Activated CD4-positive, alpha-beta T cell treated with anti-CD3 and anti-CD28 coated beads, Interleukin-2, amount 10 ng/mL, durations not matched to agents 7 days and 5 days (primary cell): ENCODE measurements around the gene C7orf33. TPM values are rescaled to one million over a fixed set of nuclear protein-coding genes. Genes with fewer than 3 reads are reported as not detected.

Experiments
- CTCF ChIA-PET: fragments of 350-600 bp; sonication (Branson Sonifier 250); formaldehyde crosslinking; loops from one replicate; lab custom pipeline; 2021; ENCODE audit warnings: antibody characterized with exemption; lab: Charles Lee
- POLR2A ChIA-PET: fragments of 350-600 bp; sonication (Branson Sonifier 250); formaldehyde crosslinking; loops from one replicate; lab custom pipeline; 2021; ENCODE audit warnings: antibody characterized with exemption; lab: Charles Lee
- DNase-seq: peaks from one replicate; pipeline ENCODE4 v3.0.0-alpha.2; 2020
- H3K27ac Mint-ChIP-seq: one replicate; pipeline ENCODE4 v1.8.0; 2021; ENCODE audit warnings: mild to moderate bottlenecking, moderate library complexity, mixed read lengths
- H3K27me3 Mint-ChIP-seq: one replicate; pipeline ENCODE4 v1.8.0; 2021; ENCODE audit warnings: mixed read lengths
- H3K36me3 Mint-ChIP-seq: one replicate; pipeline ENCODE4 v1.8.0; 2021; ENCODE audit warnings: low read depth, mixed read lengths
- H3K4me1 Mint-ChIP-seq: one replicate; pipeline ENCODE4 v1.8.0; 2021; ENCODE audit warnings: mixed read lengths
- H3K4me3 Mint-ChIP-seq: one replicate; pipeline ENCODE4 v1.8.0; 2021; ENCODE audit warnings: mild to moderate bottlenecking, moderate library complexity, mixed read lengths
- H3K9me3 Mint-ChIP-seq: one replicate; pipeline ENCODE4 v1.8.0; 2021; ENCODE audit warnings: mixed read lengths
- total RNA-seq, 2 experiments: library from RNA; stranded (reverse); gene quantifications; one replicate each; pipeline ENCODE4 v1.2.3, GENCODE V29; 2021

The C7orf33 gene
- total RNA-seq, 2 experiments from 2014 or later, result not detected

GRCh38 chr7:148645898-148646297 is 55.3 kb downstream of the C7orf33 start:
- Mint-ChIP-seq H3K36me3 (no peaks in the 10 kb centered on the region), H3K27me3 (peaks cover 11% of the 10 kb centered on the region), H3K27ac (no peak overlapping the region), H3K4me1 (no peaks in the 10 kb centered on the region), H3K9me3 (no peaks in the 10 kb centered on the region), H3K4me3 (no peak overlapping the region)
- POLR2A ChIA-PET, result no interaction called here
- CTCF ChIA-PET, result interaction anchor here (1.0 kb wide), 1 partner anchor 53 kb away, joined by 3 read pairs; no protein-coding TSS in a partner anchor
- DNase-seq, result no peak

- ChIA-PET POLR2A (no interaction called here), CTCF (interaction anchor here (0.6 kb wide), 1 partner anchor 30 kb away, joined by 6 read pairs; no protein-coding TSS in a partner anchor)
- H3K27ac Mint-ChIP-seq, result no peak overlapping the region
- H3K27me3 Mint-ChIP-seq, result peaks cover under 1% of the 10 kb centered on the region
- H3K36me3 Mint-ChIP-seq, result no peaks in the 10 kb centered on the region
- no peak overlapping the region for H3K4me3 Mint-ChIP-seq
- H3K9me3 Mint-ChIP-seq, result no peaks in the 10 kb centered on the region
- DNase-seq, result no peak
- H3K4me1 Mint-ChIP-seq, result no peaks in the 10 kb centered on the region
These were observed 59.8 kb downstream of the C7orf33 start for GRCh38 chr7:148650232-148650858.

GRCh38 chr7:148652773-148653172 is 62.2 kb downstream of the C7orf33 start:
- H3K36me3 Mint-ChIP-seq, result no peaks in the 10 kb centered on the region
- no peaks in the 10 kb centered on the region for H3K27me3 Mint-ChIP-seq
- no peak overlapping the region for H3K27ac Mint-ChIP-seq
- no peaks in the 10 kb centered on the region for H3K4me1 Mint-ChIP-seq
- H3K9me3 Mint-ChIP-seq, result no peaks in the 10 kb centered on the region
- ChIA-PET POLR2A (no interaction called here), CTCF (interaction anchor here (0.6 kb wide), 1 partner anchor 157 kb away, joined by 3 read pairs; no protein-coding TSS in a partner anchor)
- DNase-seq, result no peak
- H3K4me3 Mint-ChIP-seq, result no peak overlapping the region

DNA sequence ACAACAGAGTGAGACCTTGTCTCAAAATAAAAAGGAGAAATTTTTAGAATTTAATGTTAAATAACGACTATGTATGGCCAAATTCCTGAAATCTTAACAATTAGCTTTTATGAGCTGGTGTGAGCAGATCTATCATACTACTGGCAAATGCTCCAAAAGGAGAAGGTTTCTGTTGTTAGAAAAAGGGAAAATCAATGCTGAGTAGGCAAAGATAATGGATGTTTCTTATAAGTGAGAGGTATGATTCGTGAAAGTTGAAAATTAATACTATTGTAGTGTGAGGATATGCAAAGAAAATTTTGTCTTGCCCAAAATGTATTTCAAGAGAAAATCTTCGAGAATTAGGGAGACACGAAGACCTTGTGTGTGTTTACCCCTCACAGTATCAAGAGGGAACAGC is 67.4 kb downstream of the C7orf33 start:
- H3K4me3 Mint-ChIP-seq, result no peak overlapping the region
- CTCF ChIA-PET, result no interaction called here
- H3K36me3 Mint-ChIP-seq, result no peaks in the 10 kb centered on the region
- no peaks in the 10 kb centered on the region for H3K27me3 Mint-ChIP-seq
- H3K4me1 Mint-ChIP-seq, result peaks cover 2% of the 10 kb centered on the region
- POLR2A ChIA-PET, result no interaction called here
- DNase-seq, result no peak
- H3K9me3 Mint-ChIP-seq, result no peaks in the 10 kb centered on the region
- no peak overlapping the region for H3K27ac Mint-ChIP-seq

GRCh38 chr7:148661471-148661870 is 70.9 kb downstream of the C7orf33 start:
- ChIA-PET POLR2A (no interaction called here), CTCF (no interaction called here)
- no peak overlapping the region for H3K4me3 Mint-ChIP-seq

GRCh38 chr7:148662646-148663045 is 72.1 kb downstream of the C7orf33 start:
- no peaks in the 10 kb centered on the region for H3K9me3 Mint-ChIP-seq
- no peak for DNase-seq
- peaks cover 2% of the 10 kb centered on the region for H3K27me3 Mint-ChIP-seq
- H3K36me3 Mint-ChIP-seq, result no peaks in the 10 kb centered on the region
- ChIA-PET POLR2A (no interaction called here), CTCF (interaction anchor here (0.5 kb wide), 1 partner anchor 300 kb away, joined by 3 read pairs; no protein-coding TSS in a partner anchor)
- H3K27ac Mint-ChIP-seq, result no peak overlapping the region
- H3K4me3 Mint-ChIP-seq, result no peak overlapping the region
- peaks cover 2% of the 10 kb centered on the region for H3K4me1 Mint-ChIP-seq

More at GRCh38 chr7:148661471-148661870, 70.9 kb downstream of the C7orf33 start:
- no peaks in the 10 kb centered on the region for H3K9me3 Mint-ChIP-seq
- no peaks in the 10 kb centered on the region for H3K36me3 Mint-ChIP-seq
- no peak overlapping the region for H3K27ac Mint-ChIP-seq
- no peak for DNase-seq
- peaks cover 2% of the 10 kb centered on the region for H3K27me3 Mint-ChIP-seq
- peaks cover 2% of the 10 kb centered on the region for H3K4me1 Mint-ChIP-seq

DNA sequence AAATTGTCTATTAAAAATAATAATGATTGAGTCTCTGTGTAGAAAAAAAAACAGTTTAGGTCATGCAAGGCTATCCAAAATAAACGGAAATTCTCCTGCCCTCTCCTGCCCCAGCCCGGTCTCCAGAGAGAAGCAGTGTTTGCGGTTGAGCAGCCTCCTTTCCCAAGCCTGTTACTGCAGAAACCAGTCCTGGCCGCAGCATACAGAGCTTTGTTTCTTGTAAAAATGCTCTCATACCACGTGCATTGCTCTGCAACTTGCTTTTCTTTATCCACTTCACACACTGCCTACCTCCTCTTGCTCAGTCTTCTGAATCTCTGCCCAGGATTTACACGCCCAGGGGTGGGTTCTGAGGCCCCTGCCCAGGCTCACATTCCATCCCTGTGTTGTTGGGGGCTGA is 73.8 kb downstream of the C7orf33 start:
- H3K4me3 Mint-ChIP-seq, result no peak overlapping the region
- no peaks in the 10 kb centered on the region for H3K36me3 Mint-ChIP-seq
- H3K27me3 Mint-ChIP-seq, result peaks cover 2% of the 10 kb centered on the region
- no peaks in the 10 kb centered on the region for H3K9me3 Mint-ChIP-seq
- no peak for DNase-seq
- no peak overlapping the region for H3K27ac Mint-ChIP-seq
- peaks cover 2% of the 10 kb centered on the region for H3K4me1 Mint-ChIP-seq
- ChIA-PET CTCF (no interaction called here), POLR2A (no interaction called here)

- Mint-ChIP-seq H3K4me3 (no peak overlapping the region), H3K27ac (no peak overlapping the region), H3K4me1 (peaks cover 2% of the 10 kb centered on the region), H3K27me3 (peaks cover 2% of the 10 kb centered on the region), H3K36me3 (no peaks in the 10 kb centered on the region), H3K9me3 (no peaks in the 10 kb centered on the region)
- no peak for DNase-seq
- CTCF ChIA-PET, result interaction anchor here (1.1 kb wide), 1 partner anchor 400 kb away, joined by 3 read pairs; no protein-coding TSS in a partner anchor
- POLR2A ChIA-PET, result no interaction called here
These were observed 74.7 kb downstream of the C7orf33 start for GRCh38 chr7:148665221-148665620.

Other genes with a start within 250 kb of the C7orf33 start
- 10 to 100 TPM; 51.9 to 57.8 TPM for gene CUL1, start 108.1 kb downstream of the C7orf33 start, total RNA-seq